PC-9 (cell line): ENCODE data around the gene SETD3.

Experiments used
- EZH2 ChIP-seq: fragments of 200-600 bp; sonication (generic); IDR thresholded peaks from 2 replicates; pipeline ENCODE4 v1.8.0; 2017; ENCODE audit warnings: antibody characterized with exemption, low read depth
- TF ChIP-seq, protein P1 (sequence below): fragments of 200-600 bp; sonication (generic); conservative IDR thresholded peaks from 2 replicates; pipeline ENCODE4 v1.6.1; 2017; ENCODE audit warnings: mixed run types, antibody characterized with exemption, mild to moderate bottlenecking, moderate library complexity

- TF ChIP-seq, protein P1, sequence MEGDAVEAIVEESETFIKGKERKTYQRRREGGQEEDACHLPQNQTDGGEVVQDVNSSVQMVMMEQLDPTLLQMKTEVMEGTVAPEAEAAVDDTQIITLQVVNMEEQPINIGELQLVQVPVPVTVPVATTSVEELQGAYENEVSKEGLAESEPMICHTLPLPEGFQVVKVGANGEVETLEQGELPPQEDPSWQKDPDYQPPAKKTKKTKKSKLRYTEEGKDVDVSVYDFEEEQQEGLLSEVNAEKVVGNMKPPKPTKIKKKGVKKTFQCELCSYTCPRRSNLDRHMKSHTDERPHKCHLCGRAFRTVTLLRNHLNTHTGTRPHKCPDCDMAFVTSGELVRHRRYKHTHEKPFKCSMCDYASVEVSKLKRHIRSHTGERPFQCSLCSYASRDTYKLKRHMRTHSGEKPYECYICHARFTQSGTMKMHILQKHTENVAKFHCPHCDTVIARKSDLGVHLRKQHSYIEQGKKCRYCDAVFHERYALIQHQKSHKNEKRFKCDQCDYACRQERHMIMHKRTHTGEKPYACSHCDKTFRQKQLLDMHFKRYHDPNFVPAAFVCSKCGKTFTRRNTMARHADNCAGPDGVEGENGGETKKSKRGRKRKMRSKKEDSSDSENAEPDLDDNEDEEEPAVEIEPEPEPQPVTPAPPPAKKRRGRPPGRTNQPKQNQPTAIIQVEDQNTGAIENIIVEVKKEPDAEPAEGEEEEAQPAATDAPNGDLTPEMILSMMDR, result no peak
- TF ChIP-seq EZH2, result no peak
Observed at GRCh38 chr14:99522457-99522891, 41.8 kb upstream of the SETD3 start.
